HuH-7 (cell line): ENCODE measurements around the gene PRPF40A.
"Not testable (repeated sequence)": the region's sequence is repeated elsewhere in the genome, so short reads cannot be mapped to it uniquely, and the experiment has no call there.

Experiments
- DNase-seq: peaks from one replicate; pipeline ENCODE4 v3.0.0; 2011; ENCODE audit warnings: low spot score

The PRPF40A gene

GRCh38 chr2:152717228-152718075 lies at the start of gene PRPF40A:
PRPF40A (minus strand) TSS chr2:152717461; CDS start chr2:152717439, 22 bp downstream.
- peak; percentile 94 for DNase-seq

DNA sequence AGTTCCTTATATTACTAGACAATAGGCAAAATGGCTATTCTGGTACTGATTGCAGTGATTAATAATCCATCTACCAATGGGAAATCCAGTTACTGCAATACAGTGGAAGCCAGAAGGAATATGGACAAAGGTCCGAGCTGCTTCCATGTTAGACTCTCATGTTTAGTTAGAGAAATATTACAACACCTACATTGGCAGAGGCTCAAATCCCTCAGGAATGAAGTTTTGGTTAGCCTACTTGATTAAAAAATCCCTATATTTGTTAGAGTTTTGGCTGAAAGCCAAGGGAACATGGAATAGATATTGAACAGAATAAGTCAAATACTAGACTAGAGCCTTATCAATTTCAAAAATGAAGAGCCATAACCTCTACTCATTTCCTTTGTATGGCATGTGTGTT lies 49.7 kb upstream of the PRPF40A start:
- no peak for DNase-seq

DNA sequence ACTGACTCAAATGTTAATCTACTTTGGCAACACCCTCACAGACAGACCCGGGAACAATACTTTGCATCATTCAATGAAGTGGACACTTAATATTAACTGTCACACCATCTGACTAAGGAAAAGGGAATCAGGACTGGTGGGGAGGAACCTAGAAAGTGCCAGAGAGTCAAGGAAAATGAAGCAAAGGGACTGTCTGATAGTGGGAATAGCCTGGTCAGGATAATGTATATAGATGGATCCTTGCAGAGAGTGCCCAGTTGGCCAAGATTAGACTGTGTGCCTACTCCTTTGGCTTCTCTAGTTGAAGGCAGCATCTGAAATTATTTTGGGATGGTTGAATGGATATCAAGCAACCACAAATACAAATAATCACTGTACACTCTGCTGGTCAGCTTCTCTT lies 46.4 kb upstream of the PRPF40A start:
- DNase-seq, result no peak

- not testable (repeated sequence) for DNase-seq
Measured at GRCh38 chr2:152763208-152763607, 45.9 kb upstream of the PRPF40A start.

DNA sequence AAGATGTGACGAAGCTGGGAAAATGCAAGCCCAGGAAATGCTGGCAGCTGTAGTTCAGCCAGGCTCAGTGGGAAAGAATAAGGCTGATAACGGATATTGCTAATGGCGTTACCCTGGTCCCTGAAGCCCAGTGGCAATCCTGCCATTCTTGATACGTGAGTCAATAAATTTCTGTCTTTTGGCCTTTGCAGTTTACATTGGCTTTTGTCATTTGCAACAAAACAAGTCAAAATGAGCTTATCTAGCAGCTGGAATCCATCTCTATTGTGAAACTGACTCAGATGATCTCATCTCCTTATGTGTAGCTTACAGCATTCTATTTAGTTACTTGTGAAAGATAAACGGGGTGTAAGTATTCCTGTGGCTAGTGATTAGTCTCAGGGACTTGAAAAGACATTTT lies 44.9 kb upstream of the PRPF40A start:
- DNase-seq, result no peak

- DNase-seq, result no peak
Measured at GRCh38 chr2:152761214-152761613, 44.0 kb upstream of the PRPF40A start.

GRCh38 chr2:152759290-152760072 lies 42.2 kb upstream of the PRPF40A start:
- no peak for DNase-seq

DNA sequence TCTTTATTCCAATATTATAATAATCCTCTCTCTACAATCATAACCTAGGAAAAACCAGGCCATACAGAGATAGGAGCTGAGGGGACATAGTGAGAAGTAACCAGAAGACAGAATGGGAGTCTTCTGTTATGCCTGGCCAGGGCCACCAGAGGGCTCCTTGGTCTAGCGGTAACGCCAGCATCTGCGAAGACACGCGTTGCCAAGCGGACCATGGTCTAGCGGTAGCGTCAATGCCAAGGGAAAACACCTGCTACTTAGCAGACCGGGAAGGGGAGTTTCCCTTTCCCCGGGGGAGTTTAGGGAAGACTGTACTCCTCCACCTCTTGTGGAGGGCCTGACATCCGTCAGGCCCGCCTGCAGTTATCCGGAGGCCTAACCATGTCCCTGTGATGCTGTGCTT lies 37.8 kb upstream of the PRPF40A start:
- DNase-seq, result no peak

DNA sequence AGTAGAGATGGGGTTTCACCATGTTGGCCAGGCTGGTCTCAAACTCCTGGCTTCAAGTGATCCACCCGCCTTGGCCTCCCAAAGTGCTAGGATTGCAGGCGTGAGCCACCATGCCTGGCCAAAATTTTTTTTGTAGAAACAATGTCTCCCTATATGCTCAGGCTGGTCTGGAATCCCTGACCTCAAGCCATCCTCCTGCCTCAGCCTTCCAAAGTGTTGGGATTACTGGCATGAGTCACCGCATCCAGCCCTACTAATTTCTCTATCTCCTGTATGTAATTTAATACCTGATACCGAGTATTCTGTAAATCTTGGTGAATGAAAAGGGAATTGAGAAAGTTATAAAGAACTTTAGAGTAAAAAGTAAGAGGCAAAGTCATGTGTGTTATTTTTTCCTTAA lies 30.5 kb upstream of the PRPF40A start:
- DNase-seq, result not testable (repeated sequence)

- peak; percentile 34 for DNase-seq
Measured at GRCh38 chr2:152743002-152743401, 25.7 kb upstream of the PRPF40A start.

- peak; percentile 15 for DNase-seq
Measured at GRCh38 chr2:152740743-152741328, 23.6 kb upstream of the PRPF40A start.

GRCh38 chr2:152739705-152740104 lies 22.4 kb upstream of the PRPF40A start:
- not testable (repeated sequence) for DNase-seq

- no peak for DNase-seq
Measured at GRCh38 chr2:152738438-152738837, 21.2 kb upstream of the PRPF40A start.

GRCh38 chr2:152737509-152737908 lies 20.2 kb upstream of the PRPF40A start:
- not testable (repeated sequence) for DNase-seq

- no peak for DNase-seq
Measured at GRCh38 chr2:152730591-152731333, 13.5 kb upstream of the PRPF40A start.

- DNase-seq, result no peak
Measured at GRCh38 chr2:152729844-152730243, 12.6 kb upstream of the PRPF40A start.

DNA sequence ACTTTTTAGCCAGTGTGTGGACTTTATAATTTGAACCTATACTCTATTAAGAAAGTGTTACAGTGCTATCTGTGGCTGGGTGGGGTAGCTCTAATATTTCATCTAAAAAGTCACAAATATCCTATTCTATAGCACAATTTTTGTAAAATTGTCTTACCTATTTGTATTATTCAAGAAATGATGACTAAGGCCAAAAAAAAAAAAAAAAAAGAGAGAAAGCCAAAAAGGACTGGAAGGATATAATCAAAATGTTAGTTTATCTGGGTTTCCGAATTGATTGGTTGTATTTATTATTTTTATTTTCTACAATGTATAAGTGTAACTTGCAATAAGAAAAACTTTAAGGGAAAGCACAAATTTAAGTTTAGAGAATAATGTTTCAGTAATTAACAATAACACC lies 6.7 kb upstream of the PRPF40A start:
- DNase-seq, result no peak

GRCh38 chr2:152722639-152723038 lies 5.4 kb upstream of the PRPF40A start:
- DNase-seq, result not testable (repeated sequence)

DNA sequence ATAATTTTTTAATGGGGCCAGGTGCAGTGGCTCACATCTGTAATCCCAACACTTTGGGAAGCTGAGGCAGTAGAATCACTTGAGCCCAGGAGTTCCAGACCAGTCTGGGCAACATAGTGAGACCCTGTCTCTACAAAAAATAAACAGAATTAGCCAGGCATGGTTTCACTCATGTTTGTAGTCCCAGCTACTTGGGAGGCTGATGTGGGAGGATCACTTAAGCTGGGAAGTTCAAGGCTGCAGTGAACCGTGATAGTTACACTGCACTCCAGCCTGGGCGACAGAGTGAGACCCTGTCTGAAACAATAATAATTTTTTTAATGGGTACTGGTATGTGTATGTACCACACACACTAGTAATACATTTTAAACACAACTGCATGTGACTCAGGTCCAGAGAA lies 3.5 kb upstream of the PRPF40A start:
- DNase-seq, result no peak

- DNase-seq, result peak; percentile 35
Measured at GRCh38 chr2:152718909-152719645, 1.8 kb upstream of the PRPF40A start.
